ACHN (cell line): ENCODE results near the gene CLCN6.

Source experiments
- DNase-seq: peaks from one replicate; pipeline ENCODE4 v3.0.0-alpha.2; 2015
- in situ Hi-C: cut with HindIII; loops from 2 replicates; pipeline ENCODE4 v1.10.0; 2017; ENCODE audit warnings: low sequenced_read_pairs, low pct_ligation_motif_present, low pct_unique_long_range_greater_than_20kb

Gene CLCN6

DNA sequence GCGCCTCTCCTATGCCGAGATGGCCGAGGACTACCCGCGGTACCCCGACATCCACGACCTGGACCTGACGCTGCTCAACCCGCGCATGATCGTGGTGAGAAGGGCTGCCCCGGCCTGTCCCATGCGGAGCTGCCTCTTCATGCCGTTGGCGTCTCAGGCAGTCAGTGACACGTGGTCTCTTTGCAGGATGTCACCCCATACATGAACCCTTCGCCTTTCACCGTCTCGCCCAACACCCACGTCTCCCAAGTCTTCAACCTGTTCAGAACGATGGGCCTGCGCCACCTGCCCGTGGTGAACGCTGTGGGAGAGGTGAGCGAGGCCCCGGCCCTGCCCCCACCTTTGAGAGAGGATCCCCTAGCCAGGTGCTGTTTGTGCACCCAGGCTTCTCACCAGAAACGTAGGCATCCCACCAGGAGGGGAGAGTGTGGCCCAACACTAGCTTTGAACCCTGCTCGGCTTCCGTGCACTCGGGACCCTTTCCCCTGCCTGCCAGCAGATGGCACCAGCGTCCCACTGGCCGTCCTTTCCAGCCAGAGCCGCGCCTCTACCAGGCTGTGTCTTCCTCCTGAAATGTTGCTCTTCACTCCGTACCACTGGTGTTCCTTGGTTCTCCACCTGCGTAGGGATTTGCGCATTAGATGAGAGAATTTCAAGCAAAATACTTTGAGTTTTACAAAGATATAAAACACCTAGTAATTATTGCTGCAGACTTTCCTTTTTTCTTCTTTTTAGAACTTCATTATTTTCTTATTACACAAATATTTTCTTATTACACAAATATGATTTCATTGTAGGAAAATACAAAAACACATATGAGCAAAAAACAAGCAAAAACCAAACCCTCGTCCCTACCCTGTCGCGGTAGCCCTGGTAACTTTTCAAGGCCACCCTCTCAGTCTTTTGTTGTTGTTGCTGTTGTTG is 32.6 kb downstream of the CLCN6 start:
- in situ Hi-C loops = no loop called here
- DNase-seq = peak; percentile 48

DNA sequence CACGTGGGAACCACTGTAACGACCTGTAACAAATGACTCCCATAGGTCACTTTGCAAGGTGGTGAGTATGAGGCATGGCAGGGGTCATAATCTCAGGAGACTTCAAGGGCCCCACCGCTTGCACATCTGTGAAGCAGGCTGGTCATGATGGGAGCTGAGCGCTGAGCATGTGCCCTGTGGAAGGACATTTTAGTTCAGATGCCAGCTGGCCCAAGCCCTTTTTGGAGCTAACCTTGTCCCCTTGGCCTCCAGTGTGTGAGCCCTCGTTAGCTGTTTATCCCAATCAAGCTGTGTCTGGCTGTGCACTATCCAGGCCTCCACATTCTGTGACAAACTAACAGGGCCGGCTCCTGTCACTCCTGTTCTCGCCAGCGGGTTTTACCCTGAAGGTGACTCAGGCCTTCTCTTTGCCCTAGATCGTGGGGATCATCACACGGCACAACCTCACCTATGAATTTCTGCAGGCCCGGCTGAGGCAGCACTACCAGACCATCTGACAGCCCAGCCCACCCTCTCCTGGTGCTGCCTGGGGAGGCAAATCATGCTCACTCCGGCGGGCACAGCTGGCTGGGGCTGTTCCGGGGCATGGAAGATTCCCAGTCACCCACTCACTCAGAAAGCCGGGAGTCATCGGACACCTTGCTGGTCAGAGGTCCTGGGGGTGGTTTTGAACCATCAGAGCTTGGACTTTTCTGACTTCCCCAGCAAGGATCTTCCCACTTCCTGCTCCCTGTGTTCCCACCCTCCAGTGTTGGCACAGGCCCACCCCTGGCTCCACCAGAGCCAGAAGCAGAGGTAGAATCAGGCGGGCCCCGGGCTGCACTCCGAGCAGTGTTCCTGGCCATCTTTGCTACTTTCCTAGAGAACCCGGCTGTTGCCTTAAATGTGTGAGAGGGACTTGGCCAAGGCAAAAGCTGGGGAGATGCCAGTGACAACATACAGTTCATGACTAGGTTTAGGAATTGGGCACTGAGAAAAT is 34.0 kb downstream of the CLCN6 start:
- no peak for DNase-seq
- in situ Hi-C loops = no loop called here

DNA sequence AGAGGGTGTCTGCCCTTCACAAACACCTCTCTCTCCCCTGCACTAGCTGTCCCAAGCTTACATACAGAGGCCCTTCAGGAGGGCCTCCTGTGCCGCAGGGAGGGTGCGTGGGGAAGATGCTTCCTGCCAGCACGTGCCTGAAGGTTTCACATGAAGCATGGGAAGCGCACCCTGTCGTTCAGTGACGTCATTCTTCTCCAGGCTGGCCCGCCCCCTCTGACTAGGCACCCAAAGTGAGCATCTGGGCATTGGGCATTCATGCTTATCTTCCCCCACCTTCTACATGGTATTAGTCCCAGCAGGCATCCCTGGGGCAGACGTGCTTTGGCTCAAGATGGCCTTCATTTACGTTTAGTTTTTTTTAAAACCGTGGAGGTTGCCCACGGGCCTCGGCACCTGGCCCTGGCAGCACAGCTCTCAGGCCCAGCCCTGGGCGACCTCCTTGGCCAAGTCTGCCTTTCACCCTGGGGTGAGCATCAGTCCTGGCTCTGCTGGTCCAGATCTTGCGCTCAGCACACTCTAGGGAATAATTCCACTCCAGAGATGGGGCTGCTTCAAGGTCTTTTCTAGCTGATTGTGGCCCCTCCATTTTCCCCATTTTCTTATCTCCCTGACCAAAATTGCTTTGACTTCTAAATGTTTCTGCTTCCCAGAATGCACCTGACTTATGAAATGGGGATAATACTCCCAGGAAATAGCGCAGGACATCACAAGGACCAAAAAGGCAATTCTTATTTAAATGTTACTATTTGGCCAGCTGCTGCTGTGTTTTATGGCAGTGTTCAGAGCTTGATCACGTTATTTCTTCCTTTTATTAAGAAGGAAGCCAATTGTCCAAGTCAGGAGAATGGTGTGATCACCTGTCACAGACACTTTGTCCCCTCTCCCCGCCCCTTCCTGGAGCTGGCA is 35.5 kb downstream of the CLCN6 start:
- in situ Hi-C loops = no loop called here
- DNase-seq = no peak

DNA sequence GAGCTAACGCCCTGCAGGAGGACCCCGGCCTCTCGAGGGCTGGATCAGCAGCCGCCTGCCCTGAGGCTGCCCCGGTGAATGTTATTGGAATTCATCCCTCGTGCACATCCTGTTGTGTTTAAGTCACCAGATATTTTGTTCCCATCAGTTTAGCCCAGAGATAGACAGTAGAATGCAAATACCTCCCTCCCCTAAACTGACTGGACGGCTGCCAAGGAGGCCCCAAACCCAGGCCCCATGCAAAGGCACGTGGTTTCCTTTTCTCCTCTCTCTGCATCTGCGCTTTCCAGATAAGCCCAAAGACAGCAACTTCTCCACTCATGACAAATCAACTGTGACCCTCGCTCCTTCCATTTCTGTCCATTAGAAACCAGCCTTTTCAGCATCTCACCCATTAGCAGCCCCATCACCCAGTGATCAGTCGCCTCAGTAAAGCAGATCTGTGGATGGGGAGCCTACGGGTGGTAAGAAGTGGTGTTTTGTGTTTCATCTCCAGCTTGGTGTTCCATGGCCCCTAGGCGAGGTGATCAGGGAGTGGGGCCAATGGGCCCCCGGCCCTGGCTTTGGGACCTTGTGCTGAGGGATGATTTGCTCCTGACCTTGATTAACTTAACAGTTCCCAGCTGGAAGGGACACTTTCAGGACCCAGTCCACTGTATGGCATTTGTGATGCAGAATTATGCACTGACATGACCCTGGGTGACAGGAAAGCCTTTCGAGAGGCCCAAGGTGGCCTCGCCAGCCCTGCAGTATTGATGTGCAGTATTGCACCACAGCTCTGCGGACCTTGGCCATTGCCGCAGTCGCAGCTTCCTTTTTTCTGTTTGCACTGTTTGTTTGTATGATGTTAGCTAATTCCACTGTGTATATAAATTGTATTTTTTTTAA is 36.4 kb downstream of the CLCN6 start:
- in situ Hi-C loops = no loop called here
- no peak for DNase-seq

- peak; percentile 18 for DNase-seq
- in situ Hi-C loops = no loop called here
These were observed 39.8 kb downstream of the CLCN6 start for GRCh38 chr1:11845641-11846335.

DNA sequence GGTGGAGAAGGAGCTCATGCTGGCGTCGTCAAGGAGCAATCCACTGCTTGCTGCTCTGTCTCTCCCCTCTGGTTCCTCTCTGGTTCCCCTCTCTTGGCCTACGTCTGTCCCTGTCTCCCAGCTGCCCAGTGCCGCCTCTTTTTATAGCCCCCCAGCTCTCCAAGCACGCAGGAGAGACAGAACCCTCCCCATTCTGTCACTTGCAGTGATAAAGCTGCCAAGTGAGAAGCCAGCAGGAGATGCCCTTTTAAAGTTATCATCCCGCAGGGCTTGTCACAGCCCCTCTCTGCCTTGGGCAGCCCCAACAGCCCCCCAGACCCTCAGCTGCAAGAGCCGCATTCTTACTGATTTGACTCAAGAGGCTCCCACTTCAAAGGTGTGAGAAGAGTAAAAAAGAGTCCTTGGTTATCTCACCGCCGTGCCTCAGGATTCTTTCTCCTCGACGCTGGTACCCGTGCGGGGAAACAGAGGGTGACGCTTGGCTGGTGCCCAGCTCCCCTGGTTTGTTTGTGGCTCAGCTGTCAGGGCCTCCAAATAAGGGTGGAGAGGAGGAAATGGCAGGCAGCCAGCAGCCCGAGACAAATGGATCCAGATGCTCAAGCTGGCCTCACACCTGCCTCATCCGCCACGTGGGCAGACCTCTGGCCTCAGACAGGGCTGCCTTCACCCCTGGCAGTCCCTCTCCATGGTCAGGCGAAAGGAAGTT is 41.8 kb downstream of the CLCN6 start, which contains the start of gene NPPA:
TSS of gene NPPA (minus strand) at position 117 of the 706 bp plus-strand sequence. CDS start at position 18, 99 bp downstream.
- DNase-seq = no peak
- in situ Hi-C loops = no loop called here

DNA sequence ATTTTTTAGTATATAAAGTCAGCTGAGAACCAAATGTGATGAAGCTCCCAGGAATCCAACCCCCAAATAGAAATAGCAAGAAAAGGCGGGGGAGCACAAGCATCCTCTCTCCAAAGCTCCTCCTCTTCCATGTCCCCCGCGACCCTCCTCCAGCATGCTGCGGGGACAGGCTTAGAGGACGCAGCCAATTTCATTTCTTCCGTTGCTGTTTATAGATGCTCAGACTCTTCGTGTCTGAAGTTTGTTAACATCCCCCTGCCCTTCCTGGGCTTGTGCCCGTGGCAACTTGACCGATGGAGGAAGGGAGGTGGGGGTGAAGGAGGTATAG is 42.3 kb downstream of the CLCN6 start:
- in situ Hi-C loops = no loop called here
- no peak for DNase-seq

DNA sequence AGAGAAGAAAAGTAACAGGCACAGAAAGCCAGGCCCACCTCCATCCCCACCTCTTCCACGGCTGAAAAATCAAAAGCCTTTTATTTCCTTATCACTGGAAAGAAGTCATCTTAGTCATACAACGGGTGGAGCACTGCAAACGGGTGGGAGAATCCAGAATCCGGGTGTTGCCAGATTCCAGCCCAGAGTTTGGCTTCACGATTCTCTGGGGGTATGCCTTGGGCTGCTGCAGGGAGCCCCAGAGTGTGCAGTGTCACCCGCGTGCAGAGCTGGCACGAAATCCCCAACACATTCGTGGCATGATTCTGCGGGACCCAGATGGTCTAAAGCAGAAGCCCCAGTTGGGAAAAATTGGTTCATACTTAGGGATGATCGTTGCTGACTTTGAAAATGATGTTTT is 44.2 kb downstream of the CLCN6 start:
- in situ Hi-C loops = no loop called here

GRCh38 chr1:11851180-11851579 is 45.2 kb downstream of the CLCN6 start:
- in situ Hi-C loops = no loop called here

More for the DNA sequence above, 44.2 kb downstream of the CLCN6 start:
- no peak for DNase-seq

GRCh38 chr1:11854519-11854918 is 48.5 kb downstream of the CLCN6 start:
- in situ Hi-C loops = no loop called here

More at GRCh38 chr1:11851180-11851579, 45.2 kb downstream of the CLCN6 start:
- no peak for DNase-seq

DNA sequence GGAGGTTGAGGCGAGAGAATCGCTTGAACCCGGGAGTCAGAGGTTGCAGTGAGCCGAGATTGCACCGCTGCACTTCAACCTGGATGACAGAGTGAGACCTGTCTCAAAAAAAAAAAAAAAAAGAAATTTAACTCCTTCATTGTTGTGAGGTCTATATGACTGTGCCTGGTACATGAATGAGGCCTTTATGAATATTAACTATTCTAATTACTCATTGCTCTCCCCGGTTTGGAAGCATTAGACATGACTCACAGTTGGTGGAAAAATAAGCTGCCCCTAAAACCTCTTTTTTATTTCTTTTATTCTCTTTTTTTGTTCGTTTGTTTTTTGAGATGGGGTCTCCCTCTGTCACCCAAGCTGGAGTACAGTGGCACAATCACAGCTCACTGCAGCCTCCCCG is 49.4 kb downstream of the CLCN6 start:
- in situ Hi-C loops = no loop called here
- no peak for DNase-seq

More at GRCh38 chr1:11854519-11854918, 48.5 kb downstream of the CLCN6 start:
- no peak for DNase-seq

GRCh38 chr1:11856698-11857097 is 50.7 kb downstream of the CLCN6 start:
- in situ Hi-C loops = no loop called here
- no peak for DNase-seq

DNA sequence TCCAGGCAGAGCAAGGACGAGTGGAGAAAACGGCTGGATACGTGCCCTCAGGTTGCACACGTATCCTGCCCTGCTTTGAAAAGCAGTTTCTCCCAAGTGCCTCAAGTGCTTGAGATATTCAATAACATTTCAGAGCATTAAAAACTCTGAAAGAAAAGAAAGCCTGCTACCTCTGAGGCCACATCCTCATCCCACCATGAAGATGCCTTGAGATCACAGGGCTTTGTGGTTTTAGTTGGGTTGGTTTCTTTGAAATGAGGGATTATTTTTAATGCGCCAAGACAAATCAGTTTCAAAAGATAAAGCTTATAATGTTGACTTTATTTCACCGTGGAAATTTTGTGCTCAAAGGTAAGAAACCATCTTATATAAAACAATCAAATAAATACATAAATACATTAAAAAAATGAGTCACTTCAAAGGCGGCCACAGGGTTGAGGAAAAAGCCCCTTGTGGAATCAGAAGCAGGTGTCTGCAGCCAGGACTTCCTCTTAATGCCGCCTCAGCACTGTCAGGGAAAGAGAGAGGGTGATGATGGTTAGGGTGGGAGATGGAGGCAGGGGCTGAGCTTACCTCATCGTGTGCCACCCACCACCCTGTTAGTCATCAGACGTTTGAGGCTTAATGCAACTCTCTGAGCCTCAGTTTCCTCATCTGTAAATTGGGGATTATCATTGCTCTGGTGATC is 51.3 kb downstream of the CLCN6 start:
- DNase-seq = no peak
- in situ Hi-C loops = no loop called here

- no peak for DNase-seq
- in situ Hi-C loops = no loop called here
These were observed 52.2 kb downstream of the CLCN6 start for GRCh38 chr1:11858158-11858557.

DNA sequence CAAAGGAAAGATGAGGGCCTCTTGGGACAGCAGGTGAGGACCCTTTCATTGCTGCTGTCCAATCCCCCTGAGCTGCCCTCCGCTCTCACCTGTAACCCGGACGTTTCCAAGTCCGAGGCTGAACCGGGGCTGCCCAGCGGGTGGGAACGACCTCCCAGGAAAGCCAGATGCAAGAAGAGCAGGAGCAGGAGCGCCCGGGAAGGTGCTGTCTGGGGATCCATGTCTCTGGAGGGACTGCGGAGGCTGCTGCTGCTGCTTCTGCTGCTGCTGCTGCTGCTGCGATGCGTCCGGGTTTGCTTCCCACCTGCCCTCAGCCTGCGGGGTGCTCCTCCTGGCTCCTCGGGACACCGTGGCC is 52.6 kb downstream of the CLCN6 start, which contains the start of gene NPPB:
TSS of gene NPPB (minus strand) at position 333 of the 355 bp plus-strand sequence. CDS start at position 221, 112 bp downstream.
- in situ Hi-C loops = no loop called here
- no peak for DNase-seq
